GM19468 (cell line): ENCODE data around the gene PYROXD2.
"Not testable (repeated sequence)": the region's sequence is repeated elsewhere in the genome, so short reads cannot be mapped to it uniquely, and the experiment has no call there.

Source experiments
- ATAC-seq: cut with Tn5 transposase; IDR thresholded peaks from one replicate; pipeline ENCODE4 v1.9.1; 2021; ENCODE audit warnings: mild to moderate bottlenecking, moderate library complexity, moderate number of reproducible peaks; ENCODE audit not compliant: unreplicated experiment; ENCODE audit errors: extremely low read depth

PYROXD2 gene

DNA sequence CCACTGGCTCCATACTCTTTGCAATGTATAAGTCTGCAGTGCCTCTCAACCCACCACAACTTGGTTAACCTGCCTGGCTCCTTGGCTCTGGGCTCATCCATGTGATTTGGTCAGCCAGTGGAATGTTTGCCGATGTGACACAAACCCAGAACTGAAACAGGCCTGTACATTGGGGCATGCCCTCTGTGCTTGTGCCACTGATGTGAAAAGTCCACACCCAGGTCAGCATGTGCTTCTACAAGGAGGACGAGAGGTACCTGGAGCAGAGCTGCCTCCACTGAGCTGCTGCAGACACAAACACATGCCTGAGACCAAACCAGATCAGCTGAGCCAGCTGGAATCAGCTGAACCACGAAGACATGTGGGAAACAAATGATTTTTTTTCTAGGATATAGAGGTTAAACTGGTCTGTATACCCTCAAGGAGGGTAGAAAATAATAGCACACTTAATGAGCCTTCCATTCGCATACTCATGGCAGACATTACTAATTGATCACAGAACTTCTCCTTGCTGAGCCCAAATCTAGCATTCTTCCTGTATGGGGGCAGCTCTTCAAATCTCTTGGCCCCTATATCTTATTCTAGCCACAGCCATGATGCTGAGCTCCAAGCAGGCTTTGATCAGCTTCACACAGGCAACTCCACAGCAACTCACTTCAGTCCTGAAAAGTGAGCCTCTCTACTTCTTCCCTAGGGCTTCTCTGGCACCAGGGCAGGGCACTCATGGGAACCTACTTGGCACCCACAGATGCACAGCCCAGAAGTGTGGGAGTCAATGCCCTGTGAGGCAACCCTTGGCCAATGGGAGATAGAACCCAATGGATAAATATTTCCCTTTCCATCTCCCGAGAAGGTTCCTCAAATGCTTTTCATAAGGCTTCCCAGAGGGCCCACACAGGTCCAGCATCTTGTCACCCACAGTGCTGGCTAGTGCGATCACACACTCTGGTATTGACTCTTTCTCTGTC, 18.6 kb downstream of the PYROXD2 start:
- ATAC-seq, result no peak

DNA sequence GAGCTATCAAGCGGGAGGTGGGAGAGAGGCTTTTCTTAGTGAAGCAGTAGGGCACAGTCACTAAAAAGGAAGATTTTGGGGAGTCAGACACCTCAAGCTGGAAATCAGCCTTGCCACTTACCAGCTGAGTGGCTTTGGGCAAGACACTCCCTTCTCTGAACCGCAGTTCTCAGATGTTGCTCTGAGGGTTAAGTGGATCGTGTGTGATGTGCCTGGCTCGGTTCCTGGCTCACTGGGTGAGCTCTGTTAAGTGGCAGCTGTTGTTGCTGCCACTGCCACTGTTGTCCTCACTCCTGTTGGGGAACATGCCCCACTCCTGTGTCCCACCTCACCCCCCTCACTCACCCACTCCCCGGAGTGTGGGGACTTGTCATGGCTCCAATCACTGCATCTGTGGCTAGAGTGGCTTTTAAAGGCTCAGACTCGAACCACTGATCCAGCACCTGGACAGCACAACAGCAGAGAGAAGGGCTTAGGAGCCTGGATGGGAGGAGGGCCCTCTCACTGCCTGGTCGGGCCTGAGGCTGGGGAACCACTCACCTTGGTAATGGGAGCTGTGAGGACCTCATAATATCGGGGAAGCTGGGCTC, 20.0 kb downstream of the PYROXD2 start:
- no peak for ATAC-seq

DNA sequence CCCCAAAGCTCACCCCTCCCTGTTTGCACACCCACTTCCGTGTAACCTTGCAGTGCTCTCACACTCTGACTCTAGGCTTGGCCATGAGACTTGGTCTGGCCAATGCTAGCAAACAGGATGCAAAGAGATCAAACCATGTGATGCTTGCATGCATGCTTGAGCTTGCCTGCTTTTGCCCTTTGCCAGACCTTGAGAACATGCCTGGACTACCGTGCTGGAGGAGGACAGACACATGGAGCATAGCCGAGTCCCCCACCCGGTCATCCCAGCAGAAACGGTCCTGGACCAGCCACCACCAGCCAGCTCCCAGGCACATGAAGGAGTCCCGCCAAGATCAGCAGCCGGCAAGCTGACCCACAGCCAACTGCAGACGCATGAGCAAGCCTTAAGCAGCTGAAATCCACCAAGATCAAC, 23.4 kb downstream of the PYROXD2 start:
- ATAC-seq, result no peak

DNA sequence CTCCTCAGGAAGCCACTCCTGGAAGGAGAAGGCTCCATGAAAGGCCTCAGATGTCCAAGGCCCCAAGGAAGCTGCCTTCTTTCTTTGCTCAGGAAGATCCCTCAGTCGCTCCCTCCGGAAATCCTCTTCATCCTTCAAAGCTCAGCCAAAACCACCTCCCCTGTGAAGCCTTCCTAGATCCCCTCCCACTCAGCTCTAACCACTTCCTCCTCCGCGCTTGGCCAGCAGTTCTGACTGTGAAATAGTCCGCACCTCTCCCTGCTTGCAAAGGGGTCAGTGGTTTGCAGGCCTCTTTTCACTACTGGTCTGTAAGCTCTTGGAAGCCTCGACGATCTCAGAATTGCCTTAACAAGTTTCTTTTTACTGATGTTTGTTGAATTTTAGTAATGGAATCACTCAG, 23.9 kb downstream of the PYROXD2 start:
- no peak for ATAC-seq

DNA sequence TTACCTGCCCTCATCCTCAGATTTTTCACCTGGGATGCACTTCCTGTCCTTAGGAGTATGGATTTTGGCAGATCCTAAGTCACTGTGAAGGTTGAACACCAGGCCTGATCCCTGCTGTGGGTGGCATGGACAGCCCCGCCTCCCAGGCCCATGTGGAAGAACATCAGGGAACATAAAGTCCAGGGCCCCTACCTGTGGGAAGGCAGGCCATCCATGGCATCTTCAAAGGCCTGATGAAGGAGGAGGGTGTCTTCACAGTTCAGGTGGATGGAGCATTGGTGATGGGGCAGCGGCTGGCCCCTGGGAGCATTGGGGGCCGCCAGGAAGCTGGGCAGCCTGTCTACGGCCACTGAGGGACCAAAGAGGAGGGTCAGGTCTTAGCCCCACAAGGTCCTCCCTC, 24.6 kb downstream of the PYROXD2 start:
- no peak for ATAC-seq

DNA sequence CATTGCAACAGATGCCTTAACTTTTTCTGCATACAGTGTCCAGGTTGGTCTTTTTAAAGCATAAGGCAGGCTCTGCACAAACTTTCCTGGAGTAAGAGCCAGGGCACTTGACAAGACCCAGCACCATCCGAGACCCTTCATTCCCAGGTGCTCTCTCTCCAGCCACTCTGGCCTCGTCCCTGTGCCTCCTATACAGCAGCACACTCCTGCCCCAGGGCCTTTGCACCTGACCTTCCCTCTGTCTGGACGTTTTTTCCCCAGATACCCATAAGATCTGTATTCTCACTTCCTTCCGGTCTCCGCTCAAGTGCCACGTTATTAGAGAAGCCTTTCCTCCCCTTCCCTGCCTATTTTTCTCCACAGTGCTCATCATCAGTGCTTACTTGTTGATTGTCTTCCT, 25.6 kb downstream of the PYROXD2 start:
- ATAC-seq, result no peak

DNA sequence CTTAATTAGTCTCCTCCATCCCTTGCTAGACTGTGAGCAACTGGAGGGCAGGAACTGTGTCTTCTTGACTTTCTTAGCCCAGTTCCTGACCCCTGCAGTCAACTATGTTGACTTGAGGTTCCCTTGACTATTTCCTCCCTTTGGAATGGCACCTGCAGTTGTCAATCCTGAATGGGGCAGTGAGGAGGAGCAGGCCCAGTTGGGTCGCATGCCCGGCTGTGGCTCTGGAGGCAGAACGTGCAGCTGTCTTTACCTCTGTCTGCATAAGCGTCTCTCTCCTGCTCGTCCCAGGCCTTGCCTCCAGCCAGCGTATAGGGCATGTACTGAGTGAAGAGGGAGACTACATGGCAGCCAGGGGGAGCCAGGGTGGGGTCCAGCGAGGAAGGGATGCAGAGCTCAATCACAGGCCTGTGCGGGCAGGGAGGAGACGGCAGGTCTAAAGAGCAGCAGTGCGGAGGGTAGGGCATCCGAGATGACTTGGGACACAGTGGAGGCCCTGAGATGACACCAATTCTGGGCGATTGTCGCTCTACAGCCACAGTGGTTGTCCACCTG, 26.8 kb downstream of the PYROXD2 start:
- ATAC-seq, result no peak

DNA sequence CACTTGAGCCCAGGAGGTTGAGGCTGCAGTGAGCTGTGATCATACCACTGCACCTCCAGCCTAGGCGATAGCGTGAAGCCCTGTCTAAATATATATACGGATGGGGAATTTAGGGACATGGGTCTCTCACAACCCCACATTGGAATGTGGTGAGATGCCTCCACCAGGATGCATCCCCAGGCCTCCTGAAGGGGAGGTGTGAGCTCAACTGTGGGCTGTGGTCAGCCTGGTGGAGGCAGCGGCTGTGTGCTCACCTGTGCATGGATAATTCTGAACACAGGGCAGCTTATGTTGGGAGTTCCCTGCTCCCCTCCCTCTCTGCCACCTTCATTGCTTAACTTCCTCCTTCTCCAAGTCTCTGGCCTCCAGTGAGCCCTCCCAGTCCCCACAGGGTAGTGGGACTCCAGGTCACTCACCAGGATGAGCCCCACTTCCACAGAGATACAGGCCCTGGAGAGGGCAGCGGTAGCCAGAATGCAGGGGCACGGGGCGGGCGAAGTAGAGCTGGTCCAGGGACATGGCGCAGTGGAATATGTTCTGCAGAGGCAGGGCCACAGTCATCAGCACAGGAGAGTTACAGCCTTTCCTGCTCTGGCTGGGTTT, 30.4 kb downstream of the PYROXD2 start:
- ATAC-seq, result no peak

DNA sequence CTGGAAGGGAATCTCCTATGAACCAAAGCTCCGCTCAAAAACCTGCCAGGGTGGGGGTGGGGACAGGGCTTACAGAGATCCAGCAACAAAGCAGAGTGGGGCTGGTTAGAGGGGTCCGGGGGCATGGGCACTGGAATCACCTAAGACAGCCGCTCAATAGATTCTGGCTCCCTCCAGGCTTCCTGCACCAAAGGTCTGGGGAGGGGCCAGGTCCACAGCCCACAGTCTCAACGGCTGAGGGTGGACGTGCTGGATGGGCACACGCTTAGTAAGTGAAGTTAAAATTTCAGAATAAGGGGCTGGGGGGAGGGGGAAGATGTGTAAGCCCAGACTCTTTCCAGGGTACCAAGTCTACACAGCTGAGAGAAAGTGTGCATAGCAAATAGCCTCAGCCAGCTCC, 31.1 kb downstream of the PYROXD2 start:
- ATAC-seq, result no peak

DNA sequence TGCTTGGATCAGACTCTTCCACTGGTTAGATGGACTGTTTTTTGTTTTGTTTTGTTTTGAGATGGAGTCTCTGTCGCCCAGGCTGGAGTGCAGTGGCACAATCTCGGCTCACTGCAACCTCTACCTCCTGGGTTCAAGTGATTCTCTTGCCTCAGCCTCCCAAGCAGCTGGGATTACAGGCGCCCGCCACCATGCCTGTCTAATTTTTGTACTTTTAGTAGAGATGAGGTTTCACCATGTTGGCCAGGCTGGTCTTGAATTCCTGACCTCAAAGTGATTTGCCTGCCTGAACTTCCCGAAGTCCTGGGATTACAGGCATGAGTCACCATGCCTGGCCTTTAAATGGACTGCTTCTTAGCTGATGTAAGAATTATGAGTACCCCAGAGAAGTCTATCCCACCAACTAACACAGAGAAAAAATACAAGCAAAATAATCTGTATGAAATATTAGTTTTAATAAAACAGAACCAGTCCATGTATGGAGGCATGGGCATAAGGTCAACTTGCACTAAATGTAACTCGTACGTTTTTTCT, 31.8 kb downstream of the PYROXD2 start:
- ATAC-seq, result not testable (repeated sequence)

DNA sequence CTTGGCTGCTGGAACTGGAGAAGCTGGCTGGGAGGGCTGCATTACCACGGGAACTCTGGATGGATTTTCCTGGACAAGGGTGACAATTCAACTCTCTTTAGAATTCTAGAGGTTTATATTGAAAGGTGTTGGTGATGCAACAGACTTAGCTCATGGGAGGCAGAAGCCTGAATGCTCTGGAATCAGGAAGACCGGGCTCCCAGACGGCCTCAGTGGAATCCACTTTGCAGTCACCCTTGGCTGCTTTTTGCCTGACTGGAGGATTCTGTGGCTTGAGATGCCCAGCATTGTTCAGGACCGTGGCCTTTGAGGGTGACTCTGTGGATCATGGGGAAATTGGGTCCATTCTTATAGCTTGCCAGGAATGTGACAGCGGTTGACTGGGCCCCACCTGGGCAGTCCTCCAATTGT, 32.3 kb downstream of the PYROXD2 start:
- no peak for ATAC-seq

DNA sequence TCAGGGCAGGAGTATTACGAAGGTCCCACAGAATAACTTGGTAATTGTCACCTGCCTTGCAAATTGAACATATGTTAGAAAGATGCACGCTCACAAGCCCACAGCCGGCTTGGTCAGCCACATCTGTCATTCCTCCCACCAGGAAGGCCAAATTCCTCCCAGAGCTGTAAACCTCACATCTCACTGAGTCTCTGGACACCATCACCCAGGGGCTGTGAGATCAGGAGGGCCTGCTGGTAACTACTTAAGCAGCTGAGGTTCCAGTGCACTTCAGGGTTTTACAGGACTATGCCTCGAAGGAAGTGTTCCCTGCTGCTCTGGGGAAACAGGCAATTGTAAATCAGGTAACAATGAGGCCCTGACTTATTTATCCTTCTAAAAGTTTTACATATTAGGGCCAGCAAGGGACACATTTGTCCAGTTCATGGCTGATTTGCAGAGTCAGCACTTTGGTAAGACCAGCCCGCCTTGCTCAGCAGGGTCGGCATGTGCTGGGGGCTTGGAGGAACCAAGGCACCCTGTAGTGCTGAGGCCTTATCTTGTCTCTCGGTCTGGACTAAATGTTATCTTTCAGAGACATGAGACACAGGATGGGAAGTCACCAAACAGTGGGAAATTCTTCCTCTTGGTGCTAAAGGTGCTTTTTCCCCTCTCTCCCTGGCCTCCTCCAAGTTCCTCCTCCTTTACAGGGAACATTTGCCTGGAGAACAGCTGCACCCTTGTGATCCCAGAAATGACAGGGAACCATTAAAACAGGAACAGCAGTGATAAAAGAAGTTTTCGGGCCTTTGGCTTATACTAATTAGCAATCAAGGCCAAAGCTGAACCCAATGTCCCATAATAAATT, 34.3 kb downstream of the PYROXD2 start:
- ATAC-seq, result no peak

DNA sequence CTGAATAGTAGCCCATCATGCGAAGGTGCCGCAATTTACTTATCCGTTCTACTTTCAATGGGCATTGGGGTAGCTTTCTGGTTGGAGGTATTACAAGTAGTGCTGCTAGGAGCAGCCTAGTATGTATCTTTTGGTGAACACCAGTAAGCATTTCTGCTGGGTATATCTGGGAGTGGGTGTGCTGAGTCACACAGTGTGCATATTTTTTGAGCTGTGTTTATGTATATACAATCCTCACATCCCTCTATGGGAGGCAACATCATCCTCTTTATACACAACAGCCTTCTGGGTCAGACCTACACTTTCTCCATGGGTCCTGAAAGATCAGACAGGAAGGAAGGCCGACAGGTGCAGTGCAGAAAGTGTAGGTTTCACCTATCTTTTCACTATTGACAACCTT, 36.3 kb downstream of the PYROXD2 start:
- no peak for ATAC-seq

DNA sequence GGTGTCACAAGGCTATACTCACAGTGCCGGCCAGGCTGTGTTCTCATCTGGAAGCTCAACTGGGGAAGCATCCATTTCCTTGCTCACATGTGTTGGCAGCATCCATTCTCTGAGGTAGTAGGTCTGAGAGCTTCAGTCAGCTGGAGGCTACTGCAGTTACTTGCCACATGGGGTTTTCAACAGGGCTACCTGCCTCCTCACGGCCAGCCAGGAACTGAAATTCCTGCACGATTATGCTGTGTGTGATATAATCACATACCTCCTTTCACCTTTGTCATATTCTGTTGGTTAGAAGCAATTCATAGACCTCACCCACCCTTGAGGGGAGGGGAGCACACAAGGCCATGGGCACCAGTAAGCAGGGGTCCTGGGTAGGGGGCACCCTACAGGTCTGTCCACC, 37.4 kb downstream of the PYROXD2 start:
- ATAC-seq, result no peak

DNA sequence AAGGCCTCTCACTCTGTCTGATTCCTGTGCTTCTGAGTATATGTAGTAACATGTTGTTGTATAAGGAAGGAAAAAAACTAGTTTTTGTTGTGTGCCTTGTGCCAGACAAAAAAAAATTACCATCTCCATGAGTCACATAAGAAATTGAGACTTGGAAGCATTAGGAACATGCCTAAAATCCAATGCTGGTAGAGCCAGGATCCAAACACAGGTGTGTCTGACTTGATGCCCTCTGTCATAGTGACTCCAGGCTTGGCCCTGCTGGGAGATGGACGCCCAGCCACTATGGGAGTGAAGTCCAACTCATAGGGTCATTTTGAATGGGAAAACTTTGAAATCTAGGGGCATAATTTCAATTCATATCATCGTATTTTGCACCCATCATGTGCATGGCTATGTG, 38.0 kb downstream of the PYROXD2 start:
- no peak for ATAC-seq

DNA sequence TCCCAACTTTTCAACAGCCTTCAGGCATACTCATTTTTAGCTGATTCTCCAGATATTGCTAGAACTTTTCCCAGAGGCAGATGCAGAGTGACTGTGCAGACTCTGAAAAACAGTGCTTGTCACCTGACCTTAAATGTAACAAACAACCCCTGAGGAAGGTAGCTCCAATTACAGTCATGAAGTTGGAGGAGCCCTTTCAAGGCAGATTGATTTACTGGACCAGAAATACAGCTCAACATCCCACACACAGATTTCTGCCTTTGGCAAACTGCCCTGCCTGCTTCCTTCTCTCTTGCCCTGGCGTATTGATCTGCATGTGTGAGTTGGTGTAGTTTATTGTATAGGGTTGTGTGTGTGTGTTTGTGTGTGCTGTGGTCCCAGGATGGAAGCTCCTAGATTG, 38.5 kb downstream of the PYROXD2 start:
- no peak for ATAC-seq

DNA sequence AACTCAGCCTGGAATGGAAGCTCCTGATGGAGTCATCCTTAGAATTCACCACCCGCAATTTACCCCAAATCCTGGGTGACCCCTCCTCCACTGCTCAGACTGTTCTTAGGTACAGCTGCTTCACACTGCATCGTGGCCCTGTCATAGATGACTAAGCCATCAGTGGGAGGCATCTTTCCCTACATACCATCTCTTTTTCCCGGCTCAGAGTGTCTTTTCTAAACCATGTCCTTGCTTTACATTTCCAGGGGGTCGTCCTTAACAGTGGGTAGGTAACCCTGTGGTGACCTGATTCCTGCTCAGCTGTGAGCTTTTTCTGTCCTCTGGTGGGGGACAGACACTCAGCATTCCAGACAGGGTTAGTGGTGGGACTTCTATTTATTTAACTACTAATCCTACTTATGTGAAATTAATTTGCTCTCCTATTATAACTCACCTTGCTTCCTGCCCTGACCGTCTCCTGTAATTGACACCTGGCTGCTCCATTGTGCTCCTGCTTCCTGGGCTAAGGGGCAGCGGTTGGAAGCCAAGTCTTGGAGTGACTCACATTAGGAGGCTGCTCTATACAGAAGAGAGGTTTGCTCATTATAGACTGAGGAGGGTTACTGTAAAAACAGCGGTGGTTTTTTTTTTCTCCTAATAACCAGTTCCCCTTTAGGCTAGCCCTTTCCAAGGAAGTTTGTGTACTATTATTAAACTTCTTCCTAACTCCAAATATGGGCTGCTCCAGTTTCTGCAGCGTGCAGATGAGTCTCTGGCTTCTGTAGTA, 40.6 kb downstream of the PYROXD2 start:
- ATAC-seq, result no peak

DNA sequence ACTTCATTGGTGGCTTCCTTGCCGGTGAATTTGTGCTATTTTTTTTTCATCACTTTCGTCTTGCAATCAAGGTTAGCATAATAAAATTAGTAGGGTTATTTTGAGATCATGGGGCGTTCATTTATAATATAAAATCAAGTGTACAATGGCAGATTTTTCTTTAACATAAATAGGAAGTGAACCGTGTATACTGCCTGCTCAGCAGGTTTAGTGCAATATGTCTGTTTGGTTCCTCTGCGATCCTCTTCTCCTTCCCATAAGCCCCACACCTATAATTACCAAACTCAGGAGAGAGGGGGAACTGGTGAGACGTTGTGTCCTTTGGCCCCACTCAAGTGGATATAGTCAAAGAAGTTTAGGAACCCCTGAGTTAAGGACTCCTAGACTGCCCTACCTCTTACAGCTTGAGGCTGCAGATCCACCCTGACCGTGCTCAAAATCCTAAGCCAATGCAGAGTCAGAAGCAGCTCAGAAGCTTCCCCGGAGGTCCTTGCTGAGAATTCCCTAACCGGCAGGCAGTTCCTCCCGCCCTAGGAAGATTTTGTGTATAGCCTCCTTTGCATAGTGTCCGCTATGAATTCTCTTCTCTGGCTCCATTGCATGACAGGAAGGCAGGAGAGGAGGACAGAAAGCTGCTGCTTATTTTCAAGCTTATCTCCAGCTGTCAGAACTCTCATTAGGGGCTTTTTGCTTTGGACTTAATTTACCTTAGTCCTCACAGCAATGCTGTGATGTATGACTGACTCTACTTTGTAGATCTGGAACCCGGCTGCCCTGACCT, 41.5 kb downstream of the PYROXD2 start:
- ATAC-seq, result no peak
